Transverse colon (tissue), 3 donors: ENCODE measurements around the gene TPM4.

Experiments used
- EP300 ChIP-seq: sonication (generic); formaldehyde crosslinking; IDR thresholded peaks from one replicate; pipeline ENCODE4 v1.6.1; 2017; ENCODE audit warnings: antibody characterized with exemption, low read depth
- TF ChIP-seq, protein P1 (sequence below), 5 experiments: fragments of 200-600 bp in 3 of 5; fragments of 450-650 bp in 2 of 5; sonication (generic) in 3 of 5; IDR thresholded peaks; 1 replicate in 2 of 5; 2 replicates in 3 of 5; pipeline ENCODE4 v1.5.1; 2016 to 2017; ENCODE audit warnings: antibody characterized with exemption in 5 of 5, inconsistent platforms in 3 of 5, mild to moderate bottlenecking in 2 of 5, moderate library complexity in 1 of 5

DNA sequence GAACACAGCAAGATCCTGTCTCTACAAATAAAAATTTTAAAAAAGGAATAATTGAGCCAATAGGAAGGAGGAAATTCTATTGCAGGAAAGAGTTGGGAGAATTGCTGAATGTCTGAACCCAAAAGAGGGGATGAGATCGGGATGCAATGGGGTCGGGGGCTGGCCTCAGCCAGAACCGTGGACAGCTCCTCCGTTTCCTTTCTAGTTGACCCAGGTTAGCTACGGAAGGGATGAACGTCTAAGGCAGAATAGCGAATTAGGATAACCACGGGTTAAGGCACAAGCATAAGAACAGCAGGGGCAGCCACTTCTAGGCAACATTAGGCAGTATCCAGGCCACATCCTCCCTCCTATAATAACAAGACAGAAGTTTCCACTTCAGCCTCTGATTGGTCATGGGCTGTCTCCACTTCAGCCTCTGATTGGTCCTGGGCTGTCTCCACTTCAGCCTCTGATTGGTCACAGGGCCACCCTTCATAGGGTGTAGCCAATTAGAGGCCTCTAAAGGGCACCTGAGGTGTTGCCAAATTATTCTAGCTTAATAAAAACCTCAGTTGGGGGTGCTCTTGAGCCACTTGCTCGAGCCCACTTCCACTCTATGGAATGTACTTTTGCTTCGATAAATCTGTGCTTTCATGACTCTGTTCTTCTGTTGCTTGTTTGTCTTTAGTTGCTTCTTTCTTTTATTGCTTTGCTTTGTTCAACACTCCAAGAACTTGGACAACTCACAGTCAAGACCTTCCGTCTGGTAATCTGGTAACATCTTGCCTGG lies 24.9 kb upstream of the TPM4 start:
- TF ChIP-seq EP300 = no peak
- TF ChIP-seq, protein P1, sequence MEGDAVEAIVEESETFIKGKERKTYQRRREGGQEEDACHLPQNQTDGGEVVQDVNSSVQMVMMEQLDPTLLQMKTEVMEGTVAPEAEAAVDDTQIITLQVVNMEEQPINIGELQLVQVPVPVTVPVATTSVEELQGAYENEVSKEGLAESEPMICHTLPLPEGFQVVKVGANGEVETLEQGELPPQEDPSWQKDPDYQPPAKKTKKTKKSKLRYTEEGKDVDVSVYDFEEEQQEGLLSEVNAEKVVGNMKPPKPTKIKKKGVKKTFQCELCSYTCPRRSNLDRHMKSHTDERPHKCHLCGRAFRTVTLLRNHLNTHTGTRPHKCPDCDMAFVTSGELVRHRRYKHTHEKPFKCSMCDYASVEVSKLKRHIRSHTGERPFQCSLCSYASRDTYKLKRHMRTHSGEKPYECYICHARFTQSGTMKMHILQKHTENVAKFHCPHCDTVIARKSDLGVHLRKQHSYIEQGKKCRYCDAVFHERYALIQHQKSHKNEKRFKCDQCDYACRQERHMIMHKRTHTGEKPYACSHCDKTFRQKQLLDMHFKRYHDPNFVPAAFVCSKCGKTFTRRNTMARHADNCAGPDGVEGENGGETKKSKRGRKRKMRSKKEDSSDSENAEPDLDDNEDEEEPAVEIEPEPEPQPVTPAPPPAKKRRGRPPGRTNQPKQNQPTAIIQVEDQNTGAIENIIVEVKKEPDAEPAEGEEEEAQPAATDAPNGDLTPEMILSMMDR (IDR thresholded peaks at IDR 0.05) = no peak
